ENCODE data around the gene FOXP1. TPM values are rescaled to one million over a fixed set of nuclear protein-coding genes. Genes with fewer than 3 reads are reported as not detected.

The FOXP1 gene
- total and polyA plus RNA-seq, 3 donors from 2014 or later = 37.8 to 105 (median 75.9) TPM

DNA sequence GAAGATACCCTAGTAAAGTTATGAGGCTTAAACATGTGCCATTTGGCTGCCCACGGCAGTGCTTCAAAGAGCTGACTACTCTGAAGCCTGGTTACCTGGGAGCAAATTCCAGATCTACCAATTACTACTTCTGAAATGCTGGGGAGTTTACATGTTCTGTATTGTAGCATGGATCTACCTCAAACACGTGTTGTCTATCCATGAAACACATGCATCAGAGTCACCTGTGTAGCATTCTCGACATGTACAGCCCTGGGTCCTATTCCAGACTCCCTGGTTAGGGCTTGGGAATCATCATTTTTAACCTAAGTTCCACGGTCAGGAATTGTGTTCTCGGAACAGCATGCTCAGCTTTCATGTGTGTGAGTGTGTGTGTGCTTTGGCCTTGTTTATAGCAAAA is 671.8 kb downstream of the FOXP1 start:
- 92 to 97% methylated on average over 5 of the region's 5 CpGs for WGBS, 2 donors
- Histone ChIP-seq H3K36me3 (ENCODE audit: low read depth, missing control alignments) (no peaks in the 10 kb centered on the region), H3K27ac (no peak overlapping the region), H3K9me3 (no peaks in the 10 kb centered on the region), H3K27me3 (no peaks in the 10 kb centered on the region), H3K4me3 (no peak overlapping the region), H3K4me1 (no peaks in the 10 kb centered on the region)
- TF ChIP-seq, protein P1, sequence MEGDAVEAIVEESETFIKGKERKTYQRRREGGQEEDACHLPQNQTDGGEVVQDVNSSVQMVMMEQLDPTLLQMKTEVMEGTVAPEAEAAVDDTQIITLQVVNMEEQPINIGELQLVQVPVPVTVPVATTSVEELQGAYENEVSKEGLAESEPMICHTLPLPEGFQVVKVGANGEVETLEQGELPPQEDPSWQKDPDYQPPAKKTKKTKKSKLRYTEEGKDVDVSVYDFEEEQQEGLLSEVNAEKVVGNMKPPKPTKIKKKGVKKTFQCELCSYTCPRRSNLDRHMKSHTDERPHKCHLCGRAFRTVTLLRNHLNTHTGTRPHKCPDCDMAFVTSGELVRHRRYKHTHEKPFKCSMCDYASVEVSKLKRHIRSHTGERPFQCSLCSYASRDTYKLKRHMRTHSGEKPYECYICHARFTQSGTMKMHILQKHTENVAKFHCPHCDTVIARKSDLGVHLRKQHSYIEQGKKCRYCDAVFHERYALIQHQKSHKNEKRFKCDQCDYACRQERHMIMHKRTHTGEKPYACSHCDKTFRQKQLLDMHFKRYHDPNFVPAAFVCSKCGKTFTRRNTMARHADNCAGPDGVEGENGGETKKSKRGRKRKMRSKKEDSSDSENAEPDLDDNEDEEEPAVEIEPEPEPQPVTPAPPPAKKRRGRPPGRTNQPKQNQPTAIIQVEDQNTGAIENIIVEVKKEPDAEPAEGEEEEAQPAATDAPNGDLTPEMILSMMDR (IDR thresholded peaks at IDR 0.05) = no peak
- TF ChIP-seq POLR2A (IDR thresholded peaks at IDR 0.05) = no peak
- no peak for DNase-seq
- intact Hi-C loops (cut with DNase I; ENCODE audit: low total_unique reads) = no loop called here

DNA sequence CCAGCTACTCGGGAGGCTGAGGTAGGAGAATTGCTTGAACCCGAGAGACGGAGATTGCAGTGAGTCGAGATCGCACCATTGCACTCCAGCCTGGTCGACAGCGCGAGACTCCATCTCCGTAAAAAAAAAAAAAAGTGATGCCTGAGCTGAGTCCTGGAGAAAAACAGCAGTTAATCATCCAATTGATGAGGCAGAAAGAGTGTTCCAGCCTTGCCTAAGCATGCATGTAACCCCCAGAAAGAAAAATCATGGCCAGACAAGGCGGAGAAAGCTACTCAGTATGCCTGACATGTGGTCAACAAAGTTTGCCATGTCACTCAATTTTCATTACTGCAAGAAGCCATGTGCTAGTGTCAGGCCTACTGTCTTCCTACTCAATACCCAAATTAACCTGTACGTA is 678.0 kb downstream of the FOXP1 start:
- WGBS, 2 donors = 87 to 92% methylated on average over 11 of the region's 11 CpGs

More for the DNA sequence above, 678.0 kb downstream of the FOXP1 start:
- intact Hi-C loops (cut with DNase I; ENCODE audit: low total_unique reads) = loop anchor here (10.0 kb wide), 1 partner anchor 491 kb away; no protein-coding TSS in a partner anchor
- Histone ChIP-seq H3K4me3 (no peak overlapping the region), H3K27ac (no peak overlapping the region), H3K4me1 (no peaks in the 10 kb centered on the region), H3K9me3 (no peaks in the 10 kb centered on the region), H3K27me3 (no peaks in the 10 kb centered on the region), H3K36me3 (ENCODE audit: low read depth, missing control alignments) (no peaks in the 10 kb centered on the region)
- TF ChIP-seq, protein P1 (IDR thresholded peaks at IDR 0.05) = no peak
- TF ChIP-seq POLR2A (IDR thresholded peaks at IDR 0.05) = no peak
- DNase-seq = no peak

MicroRNA genes within 50 kb of the gene (microRNA counts, 767-probe panel; counts per million panel counts)
- 0 to 152 counts per million in 2 donors for microRNA hsa-miR-1284

Small RNA genes lying within 50 kb of the gene (microRNA-seq; reads per million reads assigned to microRNA genes)
- gene MIR1284 (ENCODE audit: borderline number of aligned reads in 2 of 2, borderline replicate concordance in 1 of 2) = 0.69 to 1.4 reads per million in 2 donors

Small RNA genes lying within 50 kb of the gene (small RNA-seq; reads per million reads assigned to genes)
- gene MIR1284 = 0 reads per million in 2 donors

Other genes with a start within 250 kb of the FOXP1 start
- gene EIF4E3, start 141.7 kb upstream of the FOXP1 start, total RNA-seq = 10 to 100 TPM; 15.4 to 17.4 TPM
- gene EIF4E3, start 141.7 kb upstream of the FOXP1 start, polyA plus RNA-seq (ENCODE audit: insufficient read depth, low read depth, low replicate concordance) = 10.4 TPM
- gene GPR27, start 170.1 kb upstream of the FOXP1 start, total RNA-seq = 10 to 100 TPM; 28.1 to 30.4 TPM
- 11.3 TPM for gene GPR27, start 170.1 kb upstream of the FOXP1 start, polyA plus RNA-seq (ENCODE audit: insufficient read depth, low read depth, low replicate concordance)
- 1 to 10 TPM; 4.9 to 7.7 TPM for gene PROK2, start 201.4 kb upstream of the FOXP1 start, total RNA-seq
- 23.1 TPM for gene PROK2, start 201.4 kb upstream of the FOXP1 start, polyA plus RNA-seq (ENCODE audit: insufficient read depth, low read depth, low replicate concordance)